Heart left ventricle (tissue), 13 donors: ENCODE results near the gene EVA1A.

Experiments used
- CTCF ChIP-seq, 12 donors: fragments of 200-600 bp; sonication (generic) in 4 of 12; IDR thresholded peaks; one replicate each; pipeline versions ENCODE4 v1.5.0 to v1.8.0; 2018 to 2022; ENCODE audit warnings: antibody characterized with exemption in 12 of 12, mild to moderate bottlenecking in 5 of 12
- POLR2A ChIP-seq, 2 donors: fragments of 450-650 bp; IDR thresholded peaks; one replicate each; pipeline ENCODE4 v1.6.1; 2017; ENCODE audit warnings: antibody characterized with exemption in 2 of 2, mild to moderate bottlenecking in 2 of 2, moderate library complexity in 2 of 2
- donor health status: ischemic (EF 13 %, LVEDD 7.1; RV severe dilation, severe dysfunction).
- donor health status: DM: no; HTN: yes; CAD: no.
- donor health status: DM: no; HTN: no; CAD: no.
- donor health status: ischemic (EF 25% LVEDD 6.9; RV normal size, moderate dysfunction).
- donor health status: ischemic (EF 25% LVEDD 5.7; RV mildly dilated, moderate dysfunction).
- donor health status: ischemic (EF 35%, LVEDD 5.7; RV mildly dilated, moderate dysfunction).
- donor health status: nonischemic (EF 11% LVEDD 7.7; RV severe dilation, severe dysfunction).
- donor health status: DM: yes; HTN: yes; CAD: no.
- donor health status: PGD.
- donor health status: ischemic (EF 29% LVEDD 5.4; RV normal size, mild dysfunction).
- donor health status: nonischemic (EF 23%, LVEDD 6.1; RV moderate dilation, normal function).

- no peak for TF ChIP-seq POLR2A (IDR thresholded peaks at IDR 0.05)
- no peak for TF ChIP-seq CTCF (IDR thresholded peaks at IDR 0.05)
Measured at GRCh38 chr2:75582840-75583239, 22.1 kb upstream of the EVA1A start.
